Stimulated activated CD4-positive, alpha-beta T cell treated with anti-CD3 and anti-CD28 coated beads, Interleukin-2, amount 100 ng/mL, for 4 hours (primary cell): ENCODE data around the gene EMD.
"Not testable (repeated sequence)": the region's sequence is repeated elsewhere in the genome, so short reads cannot be mapped to it uniquely, and the experiment has no call there.

ENCODE experiments used
- DNase-seq: peaks from one replicate; pipeline ENCODE4 v3.0.0-alpha.2; 2020; ENCODE audit warnings: low read depth

The EMD gene

DNA sequence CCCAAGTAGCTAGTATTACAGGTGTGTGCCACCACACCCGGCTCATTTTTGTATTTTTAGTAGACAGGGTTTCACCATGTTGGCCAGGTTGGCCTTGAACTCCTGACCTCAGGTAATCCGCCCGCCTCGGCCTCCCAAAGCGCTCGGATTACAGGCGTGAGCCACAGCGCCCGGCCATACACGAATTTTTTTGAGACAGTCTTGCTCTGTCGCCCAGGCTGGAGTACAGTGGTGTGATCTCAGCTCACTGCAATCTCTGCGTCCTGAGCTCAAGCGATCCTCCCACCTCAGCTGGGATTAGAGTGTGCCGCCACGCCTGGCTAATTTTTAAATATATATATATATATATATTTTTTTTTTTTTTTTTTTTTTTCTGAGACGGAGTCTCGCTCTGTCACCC is 17.3 kb downstream of the EMD start:
- DNase-seq: not testable (repeated sequence)

DNA sequence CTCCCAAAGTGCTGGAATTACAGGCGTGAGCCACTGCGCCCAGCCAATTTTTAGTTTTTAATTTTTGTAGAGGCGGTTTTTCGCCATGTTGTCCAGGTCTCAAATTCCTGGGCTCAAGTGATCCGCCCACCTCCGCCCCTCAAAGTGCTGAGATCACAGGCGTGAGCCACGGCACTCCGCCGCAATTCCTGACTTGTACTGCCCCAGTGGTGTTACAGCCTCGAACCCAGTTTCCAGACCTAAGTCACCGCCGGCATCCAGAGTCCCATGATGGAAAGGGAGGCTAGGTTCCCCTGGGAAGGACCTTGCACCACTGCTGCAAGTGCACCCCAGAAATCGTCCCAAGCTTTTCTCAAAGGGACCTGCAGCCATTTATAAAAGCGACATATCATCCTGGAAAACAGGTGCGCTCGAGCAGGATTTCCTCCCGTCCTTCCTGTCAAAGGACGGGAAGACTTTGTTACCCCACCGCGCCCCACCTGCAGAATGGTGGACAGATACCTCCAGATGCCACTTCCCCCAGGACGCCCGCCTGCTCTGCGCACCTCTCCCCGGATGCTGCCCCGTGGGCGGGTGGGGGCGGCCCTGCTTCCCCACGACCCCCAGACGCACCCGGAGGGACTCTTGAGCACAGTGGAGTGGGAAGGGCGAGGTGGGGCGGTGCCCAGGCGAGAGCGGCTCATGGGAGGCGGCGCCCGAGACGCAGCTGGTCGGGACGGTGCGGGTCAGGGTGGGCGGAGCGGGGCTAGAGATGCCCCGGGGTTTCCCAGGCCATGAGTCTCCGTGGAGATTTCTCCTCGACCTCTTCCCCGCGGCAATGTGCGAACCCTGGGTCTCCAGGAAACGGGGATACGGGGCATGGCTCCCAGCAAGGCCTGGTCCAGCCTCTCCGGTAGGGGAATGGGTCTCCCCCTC is 18.1 kb downstream of the EMD start:
- peak; percentile 48 for DNase-seq

DNA sequence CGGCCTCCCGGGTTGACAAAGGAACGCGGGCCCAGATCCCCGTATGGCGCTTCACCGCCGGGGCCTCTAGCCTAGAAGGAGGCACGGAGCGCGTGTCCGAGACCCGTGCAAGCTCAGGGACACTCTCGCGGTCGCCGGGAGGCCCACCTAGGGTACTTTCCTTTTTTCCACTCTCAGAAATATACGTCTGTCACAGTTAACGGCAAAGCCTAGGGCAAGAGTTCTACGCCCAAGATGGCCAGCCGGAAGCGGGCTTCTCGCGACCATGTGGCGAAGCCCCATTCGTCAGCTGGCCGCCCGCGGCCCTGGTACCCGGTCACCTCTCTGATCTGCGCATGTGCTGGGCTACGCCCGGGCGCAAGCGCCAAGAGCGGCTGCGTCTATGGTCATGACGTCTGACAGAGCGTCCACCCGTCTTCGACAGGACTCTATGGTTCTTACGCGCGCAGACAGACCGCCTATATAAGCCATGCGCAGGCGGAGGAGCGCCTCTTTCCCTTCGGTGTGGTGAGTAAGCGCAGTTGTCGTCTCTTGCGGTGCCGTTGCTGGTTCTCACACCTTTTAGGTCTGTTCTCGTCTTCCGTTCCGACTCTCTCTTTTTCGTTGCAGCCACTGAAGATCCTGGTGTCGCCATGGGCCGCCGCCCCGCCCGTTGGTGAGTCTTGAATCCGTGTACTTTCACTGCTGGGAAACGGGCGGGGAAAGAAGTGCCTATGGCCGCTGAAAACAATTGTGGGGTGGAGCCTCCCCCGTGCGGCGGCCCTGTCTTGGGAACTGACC is 19.0 kb downstream of the EMD start, which contains the start of gene RPL10:
Gene RPL10, plus strand, starts transcription at position 490 of the 780 bp plus-strand sequence. Its CDS starts 143 bp downstream, at position 633.
- peak; percentile 83 for DNase-seq

DNA sequence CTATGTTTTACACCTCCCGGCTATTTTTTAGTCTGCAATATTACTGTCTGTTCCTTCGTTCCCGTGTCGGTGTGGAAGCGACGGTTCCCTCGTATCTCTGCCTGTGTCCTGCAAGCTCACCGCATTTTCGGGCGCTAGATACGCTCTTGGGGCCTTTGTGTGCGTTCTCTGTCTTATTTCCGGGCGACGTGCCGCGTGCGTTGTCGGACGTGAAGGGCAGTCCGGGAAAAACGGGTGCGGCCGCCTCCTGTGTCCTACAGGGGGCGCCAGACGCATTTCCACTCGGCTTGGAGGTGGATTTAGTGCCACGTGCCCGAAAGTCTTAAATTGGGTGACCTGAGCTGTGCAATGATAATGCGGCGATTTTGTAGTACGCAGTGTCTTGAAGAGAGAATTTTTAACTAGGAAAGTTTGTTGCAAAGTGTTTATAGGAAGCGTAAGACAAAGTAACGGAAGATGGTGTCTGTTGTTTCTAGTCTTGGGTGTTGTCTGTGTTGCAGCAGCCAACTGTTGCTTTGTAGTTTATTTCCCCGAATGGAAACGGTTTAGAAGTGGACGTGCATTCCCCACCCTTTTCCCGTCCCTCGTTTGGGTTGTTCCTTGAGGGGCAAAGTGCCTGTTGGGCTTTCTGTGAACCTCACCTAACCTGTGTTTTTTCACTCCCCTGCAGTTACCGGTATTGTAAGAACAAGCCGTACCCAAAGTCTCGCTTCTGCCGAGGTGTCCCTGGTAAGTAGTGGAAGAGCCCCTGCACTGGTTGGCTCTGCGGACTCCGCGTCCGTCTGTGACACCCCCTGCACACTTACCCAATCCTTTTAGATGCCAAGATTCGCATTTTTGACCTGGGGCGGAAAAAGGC is 19.8 kb downstream of the EMD start:
- DNase-seq: peak; percentile 75

DNA sequence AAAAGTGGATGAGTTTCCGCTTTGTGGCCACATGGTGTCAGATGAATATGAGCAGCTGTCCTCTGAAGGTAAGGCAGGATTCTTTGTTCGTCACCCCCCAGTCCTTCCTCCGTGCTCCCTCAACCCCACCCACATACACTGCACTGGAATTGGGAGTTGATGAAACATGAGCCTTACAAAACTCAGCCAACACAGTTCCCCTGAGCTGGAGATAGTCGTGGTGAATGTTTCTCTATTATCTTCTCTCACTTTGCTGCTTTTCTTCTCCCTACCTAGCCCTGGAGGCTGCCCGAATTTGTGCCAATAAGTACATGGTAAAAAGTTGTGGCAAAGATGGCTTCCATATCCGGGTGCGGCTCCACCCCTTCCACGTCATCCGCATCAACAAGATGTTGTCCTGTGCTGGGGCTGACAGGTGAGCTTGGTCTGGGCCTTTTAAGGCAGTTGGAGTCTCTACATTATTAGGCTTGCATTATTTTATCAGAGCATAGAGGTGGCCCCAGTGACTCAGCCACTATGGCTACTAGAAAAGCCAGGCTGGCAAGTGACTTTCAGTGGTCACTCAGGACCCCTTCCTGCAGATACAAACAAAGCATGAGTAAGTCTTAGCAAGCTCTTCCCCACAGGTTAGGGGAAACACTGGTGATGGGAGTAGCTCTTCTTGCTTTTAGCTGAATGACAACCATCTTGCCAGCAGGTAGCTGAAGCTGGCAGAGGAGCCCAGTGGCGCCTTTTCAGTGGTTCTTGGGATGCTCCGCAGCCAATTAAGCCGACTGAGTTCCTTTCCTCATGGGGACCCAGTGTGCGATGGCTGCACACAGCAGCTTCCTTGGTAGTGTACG is 20.7 kb downstream of the EMD start:
- DNase-seq: no peak

DNA sequence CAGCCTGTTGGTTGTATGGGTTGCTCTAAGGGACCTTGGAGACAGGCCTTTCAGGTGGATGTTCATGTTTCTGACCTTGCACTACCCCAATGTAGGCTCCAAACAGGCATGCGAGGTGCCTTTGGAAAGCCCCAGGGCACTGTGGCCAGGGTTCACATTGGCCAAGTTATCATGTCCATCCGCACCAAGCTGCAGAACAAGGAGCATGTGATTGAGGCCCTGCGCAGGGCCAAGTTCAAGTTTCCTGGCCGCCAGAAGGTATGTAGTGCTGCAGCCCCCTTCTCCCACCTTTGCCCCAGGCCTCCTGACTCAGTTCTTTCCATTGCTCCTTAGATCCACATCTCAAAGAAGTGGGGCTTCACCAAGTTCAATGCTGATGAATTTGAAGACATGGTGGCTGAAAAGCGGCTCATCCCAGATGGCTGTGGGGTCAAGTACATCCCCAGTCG is 21.3 kb downstream of the EMD start:
- not testable (repeated sequence) for DNase-seq

DNA sequence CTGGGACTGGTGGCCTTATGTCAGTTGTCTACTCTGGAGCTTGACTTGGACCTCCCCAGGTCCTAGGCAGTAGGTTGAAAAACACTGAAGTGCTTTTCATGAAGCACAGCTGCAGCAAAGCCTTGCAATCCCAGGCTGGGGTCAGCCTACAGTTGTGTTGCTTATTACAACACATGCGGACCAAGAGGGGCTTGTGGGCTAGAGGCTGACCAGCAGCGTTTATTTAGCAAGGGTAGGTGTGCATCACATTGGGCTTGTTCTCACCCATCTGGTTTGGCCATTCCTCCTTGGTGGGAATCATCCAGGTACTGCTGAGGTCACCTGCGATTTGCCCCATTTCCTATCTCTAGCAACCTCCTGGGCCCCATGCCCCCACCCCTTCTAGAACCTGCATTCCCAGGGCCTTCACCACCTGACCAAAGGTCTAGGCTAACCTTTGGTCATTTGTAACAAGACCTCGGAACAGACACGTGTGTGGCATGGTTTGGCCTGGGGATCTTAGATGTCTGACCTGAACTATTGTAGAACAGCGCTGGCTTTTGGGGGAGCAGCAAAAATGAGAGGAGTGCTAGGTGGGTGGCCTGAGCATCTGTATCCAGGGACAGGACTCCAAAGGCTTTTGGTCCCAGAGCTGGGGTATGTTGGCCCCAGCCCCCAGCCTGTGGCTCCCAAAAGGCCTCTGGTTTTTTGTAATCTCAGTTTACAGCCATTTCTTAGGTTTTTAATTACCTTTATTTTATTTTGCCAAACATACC is 22.1 kb downstream of the EMD start:
- DNase-seq: no peak

DNA sequence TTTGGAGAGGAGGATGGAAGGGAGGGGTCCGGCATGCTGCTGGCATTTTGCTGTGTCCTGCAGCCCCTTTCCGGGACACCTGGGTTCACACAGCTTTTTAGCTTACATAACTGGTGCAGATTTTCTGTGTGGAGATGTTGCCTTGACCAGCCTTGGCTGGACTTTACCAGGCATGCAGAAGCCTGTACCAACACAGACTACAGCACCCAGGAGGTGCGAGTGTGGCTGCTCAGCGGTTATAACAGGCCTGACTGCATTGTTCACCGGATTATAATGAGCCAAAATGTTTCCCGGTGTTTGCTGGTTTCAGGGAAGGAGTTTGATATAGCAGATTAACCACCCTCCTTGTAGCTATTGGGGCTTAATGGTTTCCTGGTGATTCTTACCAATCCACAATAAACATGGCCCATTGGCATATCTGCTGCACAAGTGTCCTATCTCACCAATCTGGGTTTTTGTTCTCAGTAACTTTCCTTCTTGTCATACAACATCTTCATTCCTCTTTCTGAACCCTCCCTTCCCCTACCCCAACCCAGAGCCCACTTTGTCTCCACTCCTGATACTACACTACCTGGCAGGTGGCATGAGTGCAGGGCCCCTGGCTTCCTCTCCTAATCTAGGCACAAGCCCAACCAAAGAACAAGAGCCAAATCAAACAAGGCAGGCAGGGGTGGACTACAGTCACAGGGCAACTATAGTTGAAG is 23.0 kb downstream of the EMD start:
- DNase-seq: no peak

DNA sequence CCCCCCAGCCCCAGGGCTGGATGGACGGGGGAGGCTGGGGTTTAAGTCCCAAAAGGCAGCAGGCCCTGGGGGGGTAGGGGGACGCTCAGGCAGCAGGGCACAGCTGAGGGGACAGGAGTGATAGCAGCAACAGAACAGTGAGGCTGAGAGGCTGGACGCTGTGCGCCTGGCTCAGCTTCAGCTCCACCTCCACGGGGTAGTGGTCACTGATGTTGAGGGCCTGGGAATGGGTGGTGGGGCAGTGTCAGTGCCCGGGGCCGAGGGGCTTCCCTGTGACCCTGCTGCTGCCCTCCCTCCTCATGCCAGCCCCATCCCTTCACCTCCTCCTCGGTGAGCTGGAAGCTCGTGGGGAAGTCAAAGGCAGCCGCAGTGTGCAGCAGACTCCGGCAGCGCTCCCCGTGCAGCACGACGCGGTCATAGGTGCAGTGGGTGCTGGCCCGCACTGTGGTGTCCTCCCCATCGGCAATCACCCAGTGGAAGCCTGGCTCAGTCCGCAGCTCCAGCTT is 23.6 kb downstream of the EMD start:
- DNase-seq: no peak

DNA sequence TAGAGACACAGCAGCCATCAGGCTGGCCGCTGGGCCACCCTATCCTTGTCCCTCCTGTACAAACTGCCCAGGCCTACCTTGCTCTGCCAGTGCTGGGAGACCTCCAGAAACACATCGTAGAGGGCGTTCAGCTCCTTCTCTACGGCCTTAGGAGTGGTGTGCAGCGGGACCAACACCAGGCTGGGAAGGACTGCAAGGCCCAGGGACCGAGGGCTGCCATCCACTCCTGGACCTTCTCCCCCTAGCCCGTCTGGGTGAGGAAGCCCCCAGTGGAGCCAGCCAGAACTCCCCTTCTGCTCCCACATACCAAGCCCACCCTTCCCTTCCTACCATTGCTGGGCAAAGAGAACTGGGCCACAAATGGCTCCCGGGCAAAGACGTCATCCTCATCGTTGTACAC is 24.1 kb downstream of the EMD start:
- DNase-seq: no peak

DNA sequence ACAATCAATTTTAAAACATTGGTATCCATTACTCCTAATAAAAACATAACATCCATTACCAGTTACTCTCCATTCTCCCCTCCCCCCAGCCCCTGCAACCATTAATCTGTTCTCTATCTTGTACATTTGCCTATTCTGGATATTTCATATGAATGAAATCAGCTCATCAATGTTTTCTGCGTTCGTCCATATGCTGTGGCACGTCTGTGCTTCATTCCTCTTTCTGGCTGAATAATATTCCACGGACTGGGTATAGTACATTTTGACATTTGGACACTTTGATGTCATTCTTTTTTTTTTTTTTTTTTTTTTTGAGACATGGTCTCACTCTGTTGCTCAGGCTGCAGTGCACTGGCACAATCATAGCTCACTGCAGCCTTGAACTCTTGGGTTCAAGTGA is 24.8 kb downstream of the EMD start:
- DNase-seq: no peak

DNA sequence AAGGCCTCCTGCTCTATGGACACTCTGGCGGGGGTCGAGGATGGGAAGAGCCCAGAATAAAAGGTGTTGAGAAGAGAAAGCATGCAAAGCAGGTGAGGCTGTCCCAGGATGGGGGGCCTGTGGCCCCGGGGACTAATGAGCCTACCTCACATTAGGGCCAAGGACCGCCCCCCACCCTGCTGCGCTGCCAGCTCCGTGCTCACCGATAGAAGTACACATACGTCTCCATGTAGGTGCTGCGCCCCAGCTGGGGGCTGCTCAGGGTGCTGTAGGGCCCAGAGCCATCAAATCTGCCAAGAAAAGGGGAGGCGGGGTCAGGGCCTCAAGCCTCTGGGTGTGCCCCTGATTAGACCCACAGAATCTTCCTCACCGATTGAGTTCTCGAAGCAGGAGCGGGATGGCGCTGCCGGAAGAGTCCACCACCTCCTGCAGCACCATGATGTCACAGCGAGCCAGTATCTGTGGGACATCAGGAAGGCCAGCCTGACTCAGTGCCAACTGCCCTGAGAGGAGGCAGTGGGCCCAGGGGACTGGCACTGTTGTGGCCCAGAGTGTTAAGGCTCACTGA is 25.6 kb downstream of the EMD start:
- no peak for DNase-seq

DNA sequence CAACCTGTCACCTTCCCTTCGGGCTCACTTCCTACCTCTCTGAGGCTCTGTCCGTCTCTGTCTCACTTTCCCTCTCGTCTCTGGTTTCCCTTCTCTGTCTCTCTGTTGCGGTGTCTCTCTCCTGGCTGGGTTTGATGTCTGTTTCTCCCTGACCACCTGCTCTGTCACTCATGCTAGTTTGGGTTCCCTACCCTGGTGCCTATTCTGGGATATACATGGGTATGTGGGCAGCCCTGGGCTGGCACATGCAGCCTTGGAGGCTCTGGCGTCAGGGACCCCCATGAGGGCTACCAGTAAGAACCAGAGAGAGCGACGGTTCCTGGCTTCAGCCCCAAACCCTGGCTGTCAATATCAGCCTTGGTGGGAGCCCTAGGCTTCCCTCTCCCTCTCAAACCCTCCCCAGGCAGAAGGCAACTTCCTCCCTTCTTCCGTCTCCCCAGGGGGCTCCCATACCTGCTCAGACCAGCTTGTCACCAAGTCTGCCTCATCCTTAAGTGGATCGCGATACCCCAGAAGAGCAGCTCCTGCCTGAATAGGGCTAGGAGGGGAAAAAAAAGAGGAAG is 29.6 kb downstream of the EMD start:
- DNase-seq: no peak

DNA sequence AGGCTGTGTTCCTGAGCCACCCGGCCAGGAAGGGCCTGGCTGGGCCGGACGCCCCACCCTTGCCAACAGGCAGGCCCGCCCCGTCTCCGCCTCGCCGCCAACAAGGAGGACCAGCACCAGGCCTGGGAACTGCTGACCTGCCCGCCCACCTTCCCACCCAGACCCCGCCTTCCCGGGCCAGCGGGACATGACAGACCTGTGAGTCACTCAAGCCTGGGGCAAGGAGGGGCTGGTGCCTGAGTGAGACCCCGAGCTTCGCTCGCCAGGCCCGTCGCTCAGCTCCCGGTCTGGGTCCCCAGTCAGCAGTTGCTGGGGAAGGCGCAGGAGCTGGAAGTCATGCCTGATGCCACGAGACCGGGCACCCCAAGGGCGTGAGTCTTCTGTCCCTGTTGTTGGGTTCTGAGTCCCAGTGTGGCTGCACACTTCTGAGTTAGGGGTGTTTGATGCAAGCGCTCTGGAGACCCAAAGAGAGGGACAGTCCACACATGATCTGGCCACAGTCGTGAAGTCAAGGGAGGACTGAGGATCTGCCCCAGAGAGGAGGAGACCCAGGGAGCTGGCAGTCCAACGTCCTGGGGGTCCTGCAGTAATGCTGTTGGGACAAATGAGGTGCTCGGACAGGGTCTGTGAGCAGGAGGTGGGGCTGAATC is 30.3 kb downstream of the EMD start, which contains the start of gene DNASE1L1:
Gene DNASE1L1, minus strand, starts transcription at position 33 of the 650 bp plus-strand sequence. CDS start 3,686 bp downstream, outside the sequence.
- DNase-seq: no peak

DNA sequence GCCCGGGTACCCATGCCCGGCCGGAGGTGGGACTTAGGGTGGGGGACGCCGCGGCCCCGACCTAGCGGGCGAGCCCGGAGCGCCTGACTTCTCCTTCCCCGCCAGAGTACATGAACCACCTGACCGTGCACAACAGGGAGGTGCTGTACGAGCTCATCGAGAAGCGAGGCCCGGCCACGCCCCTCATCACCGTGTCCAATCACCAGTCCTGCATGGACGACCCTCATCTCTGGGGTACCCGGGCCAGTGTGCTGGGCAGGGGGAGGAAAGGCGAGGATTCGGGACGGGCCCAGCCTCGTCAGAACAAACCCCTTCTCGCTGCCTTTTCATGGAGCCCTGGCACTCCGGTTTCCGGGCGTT is 32.9 kb downstream of the EMD start:
- no peak for DNase-seq

DNA sequence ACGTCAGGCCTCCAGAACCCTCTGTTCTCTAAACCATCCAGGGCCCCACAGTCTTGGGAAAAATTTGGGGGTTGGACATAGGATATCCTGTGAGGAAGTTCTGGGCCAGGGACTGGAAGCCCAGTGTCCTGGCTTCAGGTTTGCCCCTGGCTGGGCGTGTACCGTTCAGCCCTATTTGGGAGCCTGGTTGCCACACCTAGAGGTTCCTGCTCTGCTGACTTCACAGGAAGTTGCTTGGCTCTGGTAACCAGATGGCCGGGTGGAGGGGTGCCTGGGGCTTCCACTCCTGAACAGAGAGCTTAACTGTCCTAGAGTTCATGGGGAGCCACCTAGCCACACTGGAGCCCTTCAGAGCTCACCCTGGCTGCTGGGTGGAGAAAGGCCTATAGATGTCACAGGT is 33.4 kb downstream of the EMD start:
- no peak for DNase-seq

DNA sequence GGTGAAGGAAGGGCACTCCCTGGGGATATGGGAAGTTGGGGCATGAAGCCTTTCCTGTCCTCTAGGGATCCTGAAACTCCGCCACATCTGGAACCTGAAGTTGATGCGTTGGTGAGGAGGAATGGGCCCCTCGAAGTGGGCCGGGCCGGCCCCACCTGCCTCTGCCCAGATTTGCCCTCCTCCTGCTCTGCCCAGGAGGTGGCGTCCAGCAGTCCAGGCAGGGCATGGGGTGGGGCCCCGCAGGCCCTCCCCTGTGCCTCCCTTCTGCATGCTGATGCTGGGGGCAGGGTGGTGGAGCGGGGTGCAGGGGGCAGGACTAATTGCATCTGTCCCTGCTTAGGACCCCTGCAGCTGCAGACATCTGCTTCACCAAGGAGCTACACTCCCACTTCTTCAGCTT is 34.0 kb downstream of the EMD start:
- no peak for DNase-seq

DNA sequence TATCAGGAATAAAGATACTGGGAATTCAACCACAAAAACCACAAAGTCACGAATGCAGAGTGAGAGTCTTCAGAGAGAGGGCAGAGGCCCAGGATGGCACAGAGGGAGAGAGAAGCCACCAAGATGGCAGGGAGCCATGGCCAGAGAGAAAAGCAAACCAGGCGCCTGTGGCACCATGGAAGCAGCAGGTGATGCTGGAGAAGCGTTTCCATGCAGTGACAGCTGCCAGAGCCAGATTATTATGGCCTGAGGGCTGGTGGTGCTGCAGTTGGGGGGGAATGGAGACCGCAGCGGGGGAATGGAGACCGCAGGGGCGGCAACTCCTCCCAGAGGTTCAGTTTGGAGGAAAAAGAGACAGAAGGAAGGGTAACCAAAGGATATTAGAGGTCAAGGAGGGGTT is 38.1 kb downstream of the EMD start:
- no peak for DNase-seq
